HFF-Myc (cell line): ENCODE measurements around the gene PTPRC.

Experiments used
- DNase-seq: peaks from one replicate; pipeline ENCODE4 v3.0.0-alpha.2; 2011; ENCODE audit warnings: low read depth; ENCODE audit errors: extremely low read depth
- H3K4me3 ChIP-seq: replicated peaks from 2 replicates; pipeline ENCODE4 v1.5.1; 2011; ENCODE audit warnings: low read depth, mild to moderate bottlenecking, control low read depth, low read length
- TF ChIP-seq, protein P1 (sequence below): IDR thresholded peaks from 2 replicates; pipeline ENCODE4 v1.5.1; 2012; ENCODE audit warnings: mild to moderate bottlenecking, low read depth, low read length, control low read depth; ENCODE audit errors: missing control alignments

The PTPRC gene

DNA sequence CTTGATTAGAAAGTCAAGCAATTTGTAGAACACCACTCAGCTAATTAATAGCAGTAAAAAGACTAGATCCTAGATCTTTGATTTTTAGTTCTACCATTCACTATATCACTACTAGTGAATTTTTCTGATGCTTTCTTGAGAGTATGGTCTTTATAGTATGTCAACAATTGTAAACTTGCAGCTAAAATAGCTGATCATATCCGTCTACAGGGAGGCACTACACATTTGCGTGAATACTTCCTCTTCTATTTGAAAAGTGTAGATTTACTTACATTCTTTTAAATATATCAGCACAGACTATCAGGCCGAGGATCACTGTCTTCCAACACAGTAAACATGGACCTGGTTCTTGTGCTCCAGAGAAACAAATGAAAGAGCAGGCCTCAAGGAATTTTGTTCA lies 18.6 kb upstream of the PTPRC start:
- TF ChIP-seq, protein P1, sequence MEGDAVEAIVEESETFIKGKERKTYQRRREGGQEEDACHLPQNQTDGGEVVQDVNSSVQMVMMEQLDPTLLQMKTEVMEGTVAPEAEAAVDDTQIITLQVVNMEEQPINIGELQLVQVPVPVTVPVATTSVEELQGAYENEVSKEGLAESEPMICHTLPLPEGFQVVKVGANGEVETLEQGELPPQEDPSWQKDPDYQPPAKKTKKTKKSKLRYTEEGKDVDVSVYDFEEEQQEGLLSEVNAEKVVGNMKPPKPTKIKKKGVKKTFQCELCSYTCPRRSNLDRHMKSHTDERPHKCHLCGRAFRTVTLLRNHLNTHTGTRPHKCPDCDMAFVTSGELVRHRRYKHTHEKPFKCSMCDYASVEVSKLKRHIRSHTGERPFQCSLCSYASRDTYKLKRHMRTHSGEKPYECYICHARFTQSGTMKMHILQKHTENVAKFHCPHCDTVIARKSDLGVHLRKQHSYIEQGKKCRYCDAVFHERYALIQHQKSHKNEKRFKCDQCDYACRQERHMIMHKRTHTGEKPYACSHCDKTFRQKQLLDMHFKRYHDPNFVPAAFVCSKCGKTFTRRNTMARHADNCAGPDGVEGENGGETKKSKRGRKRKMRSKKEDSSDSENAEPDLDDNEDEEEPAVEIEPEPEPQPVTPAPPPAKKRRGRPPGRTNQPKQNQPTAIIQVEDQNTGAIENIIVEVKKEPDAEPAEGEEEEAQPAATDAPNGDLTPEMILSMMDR, result no peak
- no peak overlapping the region for H3K4me3 ChIP-seq
- no peak for DNase-seq

DNA sequence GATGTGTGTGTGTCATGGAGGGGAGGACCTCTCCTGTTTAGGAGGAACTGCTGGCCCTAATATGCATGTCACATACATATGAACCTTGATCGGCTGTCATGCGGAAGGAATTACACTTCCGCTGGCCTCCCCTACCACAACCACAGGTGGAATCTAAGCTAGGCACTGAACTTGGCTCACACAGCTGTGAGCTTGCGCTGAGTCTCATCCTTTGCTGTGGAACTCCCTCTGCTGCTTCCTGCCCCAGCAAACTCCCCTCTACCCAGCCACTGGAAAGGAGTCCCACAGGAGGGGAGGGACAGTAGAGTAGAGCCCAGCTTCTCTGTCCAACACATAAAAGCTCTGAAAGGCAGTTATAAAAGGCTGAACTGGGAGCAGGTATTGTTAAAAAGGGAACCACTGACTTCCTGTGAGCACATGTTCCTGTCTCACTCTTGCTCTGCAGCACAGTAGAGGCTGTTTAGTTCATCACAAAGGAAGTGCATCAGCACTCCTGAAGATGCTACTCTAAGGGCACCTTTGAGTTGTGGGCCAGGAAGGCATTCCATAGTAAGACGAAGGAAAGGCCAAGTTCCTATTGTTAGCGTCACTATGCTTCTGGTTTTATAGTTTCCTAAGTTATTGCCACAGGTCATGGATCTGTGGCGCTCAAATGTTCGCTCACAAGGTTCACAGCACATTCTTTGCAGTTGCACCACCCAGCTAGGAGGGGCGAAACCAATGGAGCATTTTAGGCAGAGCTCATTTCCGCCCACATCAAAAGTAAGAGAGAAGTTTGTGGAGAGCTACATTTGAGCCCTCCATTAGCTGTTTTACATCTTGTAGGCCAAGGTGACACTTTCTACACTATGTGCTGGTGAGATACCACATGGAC lies 17.7 kb upstream of the PTPRC start:
- TF ChIP-seq, protein P1, result no peak
- DNase-seq, result no peak
- H3K4me3 ChIP-seq, result no peak overlapping the region

DNA sequence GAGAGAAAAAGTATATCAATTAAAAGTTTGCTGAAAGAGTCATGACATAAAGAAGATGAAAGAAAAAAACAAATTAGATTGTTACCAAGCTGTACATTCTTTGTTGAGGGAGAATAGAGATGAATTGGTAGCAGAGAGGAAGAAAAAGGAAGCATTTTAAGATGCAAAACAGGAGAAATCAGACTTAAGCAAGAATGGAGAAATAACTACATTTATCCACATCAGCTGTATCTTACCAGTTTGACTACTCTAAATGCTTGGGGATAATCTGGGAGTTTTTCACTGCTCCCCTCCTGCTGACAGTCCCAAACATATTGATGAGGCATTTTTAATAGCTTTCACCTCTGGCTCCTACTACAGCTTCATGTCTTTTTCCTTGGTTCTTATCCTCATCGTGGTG lies 16.8 kb upstream of the PTPRC start:
- TF ChIP-seq, protein P1, result no peak
- no peak for DNase-seq
- no peak overlapping the region for H3K4me3 ChIP-seq

DNA sequence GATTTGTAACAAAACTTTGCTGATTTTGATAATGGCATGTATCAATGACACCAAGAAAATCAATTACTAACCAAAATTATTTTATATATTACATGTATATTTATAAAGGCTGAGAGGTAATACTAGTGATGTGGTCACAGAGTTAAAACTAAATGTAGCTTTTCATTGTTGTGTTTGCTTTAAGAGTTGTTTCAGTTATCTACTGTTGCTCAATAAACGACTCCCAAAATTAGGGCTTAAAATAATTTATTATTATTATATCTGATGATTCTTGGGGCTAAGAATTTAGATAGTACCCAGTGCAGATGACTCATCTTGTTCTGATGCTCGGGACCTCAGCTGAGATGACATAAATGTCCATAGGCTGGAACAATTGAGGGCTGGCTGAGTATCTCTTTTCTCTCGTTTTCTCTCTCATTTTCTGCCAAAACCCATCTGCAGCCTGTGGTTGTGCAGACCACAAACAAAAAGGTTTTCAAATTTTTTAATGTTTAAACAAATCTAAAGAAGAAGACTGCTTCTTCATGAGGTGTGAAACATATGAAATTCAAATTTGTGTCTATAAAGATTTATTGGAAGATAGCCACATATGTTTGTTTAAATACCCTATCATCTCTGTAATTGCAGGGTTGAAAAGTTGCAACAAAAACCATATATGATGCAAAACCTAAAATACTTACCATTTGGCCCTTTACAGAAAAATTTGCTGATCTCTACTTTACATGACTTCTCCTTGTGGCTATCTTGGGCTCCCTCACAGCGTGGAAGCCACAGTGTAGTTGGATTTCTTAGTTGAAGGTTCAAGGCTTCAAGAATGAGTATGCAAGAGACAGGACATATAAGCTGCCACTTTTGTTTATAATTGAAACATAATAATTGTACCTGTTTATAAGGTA lies 14.8 kb upstream of the PTPRC start:
- TF ChIP-seq, protein P1, result no peak
- no peak for DNase-seq
- no peak overlapping the region for H3K4me3 ChIP-seq

DNA sequence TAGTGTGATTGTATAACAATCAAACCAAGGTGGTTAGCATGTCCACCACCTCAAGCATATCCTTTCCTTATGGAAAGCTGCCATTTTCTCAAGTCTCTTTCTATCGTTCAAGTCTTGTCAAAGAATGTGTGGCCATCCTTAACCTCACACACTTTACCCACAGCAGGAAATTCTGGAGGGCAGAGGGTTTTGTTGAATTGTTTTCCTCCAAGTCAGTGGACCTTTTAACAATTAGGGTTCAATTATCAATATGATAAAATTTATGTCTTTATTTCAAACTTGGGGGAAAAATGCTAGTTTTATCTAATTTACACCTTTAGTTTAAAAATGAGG lies 14.2 kb upstream of the PTPRC start:
- no peak for DNase-seq
- TF ChIP-seq, protein P1, result no peak
- no peak overlapping the region for H3K4me3 ChIP-seq

DNA sequence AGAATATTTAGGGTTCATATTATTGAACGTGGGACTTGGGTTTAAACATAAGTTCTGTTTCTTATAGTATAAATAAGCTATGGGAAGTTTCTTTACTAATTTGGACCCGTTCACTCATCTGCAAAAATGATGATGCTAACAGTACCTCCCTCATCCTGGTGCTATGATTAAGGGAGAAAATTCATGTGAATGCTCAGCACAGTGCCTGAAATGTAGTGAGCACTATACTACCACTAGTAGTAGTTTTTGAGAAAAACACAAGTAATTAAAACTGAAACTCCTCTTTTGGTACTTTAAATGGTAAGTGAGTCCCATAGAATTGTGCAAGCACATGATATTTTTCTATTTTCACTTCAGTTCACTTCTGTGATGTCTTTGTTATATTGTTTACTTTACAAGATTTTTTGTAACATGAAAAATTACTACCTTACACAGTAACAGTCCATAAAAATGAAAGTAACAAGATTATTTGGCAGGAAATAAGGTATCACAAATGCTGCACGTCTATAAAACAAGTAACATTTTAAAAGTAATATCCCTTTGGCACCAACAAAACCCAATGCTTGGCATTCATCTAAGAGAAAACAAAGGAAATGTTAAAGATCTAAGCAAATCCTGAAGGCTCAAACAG lies 11.3 kb upstream of the PTPRC start:
- TF ChIP-seq, protein P1, result no peak
- H3K4me3 ChIP-seq, result no peak overlapping the region
- no peak for DNase-seq
